Hepatocyte (in vitro differentiated cells): Measurements from ENCODE around the gene CACNA2D4. TPM values are rescaled to one million over a fixed set of nuclear protein-coding genes. Genes with fewer than 3 reads are reported as not detected.

Experiments
- DNase-seq: peaks from one replicate; pipeline ENCODE4 v3.0.0-alpha.2; 2016; ENCODE audit warnings: low spot score
- H2AFZ ChIP-seq: fragments of 200-600 bp; sonication (generic); 2 replicates; pipeline ENCODE4 v1.6.0; 2016; ENCODE audit warnings: antibody characterized with exemption, mild to moderate bottlenecking
- H3K27ac ChIP-seq: fragments of 200-600 bp; sonication (generic); 2 replicates; pipeline ENCODE4 v1.5.1; 2016; ENCODE audit warnings: mild to moderate bottlenecking
- H3K27me3 ChIP-seq: fragments of 200-600 bp; sonication (generic); 2 replicates; pipeline ENCODE4 v1.6.1; 2016
- H3K36me3 ChIP-seq: fragments of 200-600 bp; sonication (generic); replicated peaks from 2 replicates; pipeline ENCODE4 v1.5.1; 2016; ENCODE audit warnings: low read depth; ENCODE audit not compliant: insufficient read depth
- H3K4me1 ChIP-seq: fragments of 200-600 bp; sonication (generic); 2 replicates; pipeline ENCODE4 v1.5.1; 2016; ENCODE audit warnings: mild to moderate bottlenecking, moderate library complexity; ENCODE audit not compliant: insufficient read depth
- H3K4me2 ChIP-seq: fragments of 200-600 bp; sonication (generic); 2 replicates; pipeline ENCODE4 v1.6.0; 2016
- H3K4me3 ChIP-seq: fragments of 200-600 bp; sonication (generic); 2 replicates; pipeline ENCODE4 v1.5.1; 2016; ENCODE audit warnings: mild to moderate bottlenecking
- H3K79me2 ChIP-seq: fragments of 200-600 bp; sonication (generic); 2 replicates; pipeline ENCODE4 v1.6.0; 2017; ENCODE audit warnings: mild to moderate bottlenecking
- H3K9me2 ChIP-seq: fragments of 200-600 bp; sonication (generic); replicated peaks from 2 replicates; pipeline ENCODE4 v1.6.0; 2017; ENCODE audit warnings: mild to moderate bottlenecking; ENCODE audit not compliant: insufficient read depth
- H3K9me3 ChIP-seq: fragments of 200-600 bp; sonication (generic); 2 replicates; pipeline ENCODE4 v1.5.1; 2016; ENCODE audit warnings: low read depth, mild to moderate bottlenecking
- H4K20me1 ChIP-seq: fragments of 200-600 bp; sonication (generic); 2 replicates; pipeline ENCODE4 v1.6.0; 2016; ENCODE audit warnings: mild to moderate bottlenecking; ENCODE audit not compliant: insufficient read depth, poor library complexity, severe bottlenecking
- CTCF ChIP-seq: fragments of 200-600 bp; sonication (generic); IDR thresholded peaks from 2 replicates; pipeline ENCODE4 v1.5.1; 2016; ENCODE audit warnings: antibody characterized with exemption, mild to moderate bottlenecking; ENCODE audit not compliant: poor library complexity
- EZH2 ChIP-seq: fragments of 200-600 bp; sonication (generic); IDR thresholded peaks from 2 replicates; pipeline ENCODE4 v1.6.1; 2016; ENCODE audit warnings: antibody characterized with exemption, mild to moderate bottlenecking, borderline replicate concordance
- EZH2phosphoT487 ChIP-seq: fragments of 200-600 bp; sonication (generic); IDR thresholded peaks from one replicate; pipeline ENCODE4 v1.6.1; 2018; ENCODE audit warnings: antibody characterized with exemption, mild to moderate bottlenecking, low read depth, moderate library complexity; ENCODE audit not compliant: unreplicated experiment, severe bottlenecking
- WGBS: methylation state at CpG from one replicate; pipeline ENCODE4 v1.1.6; 2016; ENCODE audit warnings: low lambda C conversion rate; ENCODE audit errors: missing lambda C conversion rate; 5-methylcytosine and 5-hydroxymethylcytosine counted together
- polyA plus RNA-seq: library from polyadenylated mRNA; unstranded; fragments of >200 nt; fragmentation: Nextera tagmentation; extraction: Ambion mirVana; gene quantifications from 2 replicates; pipeline ENCODE4 v1.2.1, GENCODE V29; 2016
- total RNA-seq: library from RNA; depleted of rRNA; stranded (reverse); fragments of >200 nt; gene quantifications from 2 replicates; pipeline ENCODE4 v1.2.3, GENCODE V29; 2014

Gene CACNA2D4
- total and polyA plus RNA-seq, 2 experiments from 2014 or later = 1.3 to 2.1 TPM

- Histone ChIP-seq H3K4me2 (no peak overlapping the region), H3K27me3 (no peaks in the 10 kb centered on the region), H2AFZ (no peak overlapping the region), H3K4me1 (no peaks in the 10 kb centered on the region), H4K20me1 (no peaks in the 10 kb centered on the region), H3K36me3 (no peaks in the 10 kb centered on the region), H3K79me2 (no peaks in the 10 kb centered on the region), H3K9me3 (no peaks in the 10 kb centered on the region), H3K9me2 (no peaks in the 10 kb centered on the region), H3K27ac (no peak overlapping the region), H3K4me3 (no peak overlapping the region)
- DNase-seq = no peak
- WGBS = 82% methylated on average over 22 of the region's 22 CpGs
- TF ChIP-seq EZH2phosphoT487 (no peak), EZH2 (no peak), CTCF (no peak)
Observed at GRCh38 chr12:1836854-1837421, 81.5 kb downstream of the CACNA2D4 start.

GRCh38 chr12:1836241-1836803 is 82.1 kb downstream of the CACNA2D4 start:
- H3K9me2 ChIP-seq = no peaks in the 10 kb centered on the region
- WGBS = 78% methylated on average over 7 of the region's 7 CpGs
- H3K36me3 ChIP-seq = no peaks in the 10 kb centered on the region
- no peak overlapping the region for H2AFZ ChIP-seq
- H3K79me2 ChIP-seq = no peaks in the 10 kb centered on the region
- no peak for DNase-seq
- H3K9me3 ChIP-seq = no peaks in the 10 kb centered on the region
- no peak for TF ChIP-seq EZH2phosphoT487
- TF ChIP-seq CTCF = no peak
- TF ChIP-seq EZH2 = no peak
- H3K4me3 ChIP-seq = no peak overlapping the region
- no peaks in the 10 kb centered on the region for H3K4me1 ChIP-seq
- no peak overlapping the region for H3K4me2 ChIP-seq
- H4K20me1 ChIP-seq = no peaks in the 10 kb centered on the region
- H3K27ac ChIP-seq = no peak overlapping the region
- no peaks in the 10 kb centered on the region for H3K27me3 ChIP-seq

GRCh38 chr12:1835211-1836131 is 83.0 kb downstream of the CACNA2D4 start:
- 88% methylated on average over 21 of the region's 22 CpGs for WGBS
- no peak overlapping the region for H2AFZ ChIP-seq
- H3K4me1 ChIP-seq = no peaks in the 10 kb centered on the region
- no peak overlapping the region for H3K4me3 ChIP-seq
- H3K27me3 ChIP-seq = no peaks in the 10 kb centered on the region
- H3K9me2 ChIP-seq = no peaks in the 10 kb centered on the region
- TF ChIP-seq EZH2 (no peak), CTCF (no peak), EZH2phosphoT487 (no peak)
- H3K79me2 ChIP-seq = no peaks in the 10 kb centered on the region
- no peaks in the 10 kb centered on the region for H3K36me3 ChIP-seq
- H3K27ac ChIP-seq = no peak overlapping the region
- H3K9me3 ChIP-seq = no peaks in the 10 kb centered on the region
- H4K20me1 ChIP-seq = no peaks in the 10 kb centered on the region
- no peak overlapping the region for H3K4me2 ChIP-seq
- no peak for DNase-seq
